ENCODE results near the gene ST7.

ST7 gene

DNA sequence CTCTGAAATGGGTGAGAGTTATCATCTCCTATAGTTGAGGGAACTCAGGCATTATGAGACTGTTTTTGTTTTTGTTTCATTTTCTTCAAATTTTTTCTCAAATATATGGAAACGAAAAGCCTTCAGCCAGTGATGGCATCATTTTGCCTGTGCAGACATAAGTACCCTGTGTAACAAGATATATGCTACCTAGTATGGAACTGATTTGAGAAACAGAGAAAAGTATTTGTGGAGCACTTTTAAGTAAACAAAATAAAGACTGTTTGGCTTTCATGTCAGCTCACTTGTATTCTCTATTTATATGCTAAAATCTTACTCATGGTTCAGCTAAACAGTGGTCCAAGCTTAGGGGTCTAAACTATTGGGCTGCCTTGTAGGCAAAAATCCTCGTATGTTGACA, 219.0 kb downstream of the ST7 start:
- TF ChIP-seq, protein P1, sequence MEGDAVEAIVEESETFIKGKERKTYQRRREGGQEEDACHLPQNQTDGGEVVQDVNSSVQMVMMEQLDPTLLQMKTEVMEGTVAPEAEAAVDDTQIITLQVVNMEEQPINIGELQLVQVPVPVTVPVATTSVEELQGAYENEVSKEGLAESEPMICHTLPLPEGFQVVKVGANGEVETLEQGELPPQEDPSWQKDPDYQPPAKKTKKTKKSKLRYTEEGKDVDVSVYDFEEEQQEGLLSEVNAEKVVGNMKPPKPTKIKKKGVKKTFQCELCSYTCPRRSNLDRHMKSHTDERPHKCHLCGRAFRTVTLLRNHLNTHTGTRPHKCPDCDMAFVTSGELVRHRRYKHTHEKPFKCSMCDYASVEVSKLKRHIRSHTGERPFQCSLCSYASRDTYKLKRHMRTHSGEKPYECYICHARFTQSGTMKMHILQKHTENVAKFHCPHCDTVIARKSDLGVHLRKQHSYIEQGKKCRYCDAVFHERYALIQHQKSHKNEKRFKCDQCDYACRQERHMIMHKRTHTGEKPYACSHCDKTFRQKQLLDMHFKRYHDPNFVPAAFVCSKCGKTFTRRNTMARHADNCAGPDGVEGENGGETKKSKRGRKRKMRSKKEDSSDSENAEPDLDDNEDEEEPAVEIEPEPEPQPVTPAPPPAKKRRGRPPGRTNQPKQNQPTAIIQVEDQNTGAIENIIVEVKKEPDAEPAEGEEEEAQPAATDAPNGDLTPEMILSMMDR (IDR thresholded peaks at IDR 0.05; ENCODE audit: low read depth, low read length, missing control alignments), result no peak
- H3K4me3 ChIP-seq (ENCODE audit: low read depth, low read length), result no peak overlapping the region
- in situ Hi-C loops (cut with HindIII; ENCODE audit: low sequenced_read_pairs), result no loop called here
- DNase-seq (ENCODE audit: low read depth), result no peak

DNA sequence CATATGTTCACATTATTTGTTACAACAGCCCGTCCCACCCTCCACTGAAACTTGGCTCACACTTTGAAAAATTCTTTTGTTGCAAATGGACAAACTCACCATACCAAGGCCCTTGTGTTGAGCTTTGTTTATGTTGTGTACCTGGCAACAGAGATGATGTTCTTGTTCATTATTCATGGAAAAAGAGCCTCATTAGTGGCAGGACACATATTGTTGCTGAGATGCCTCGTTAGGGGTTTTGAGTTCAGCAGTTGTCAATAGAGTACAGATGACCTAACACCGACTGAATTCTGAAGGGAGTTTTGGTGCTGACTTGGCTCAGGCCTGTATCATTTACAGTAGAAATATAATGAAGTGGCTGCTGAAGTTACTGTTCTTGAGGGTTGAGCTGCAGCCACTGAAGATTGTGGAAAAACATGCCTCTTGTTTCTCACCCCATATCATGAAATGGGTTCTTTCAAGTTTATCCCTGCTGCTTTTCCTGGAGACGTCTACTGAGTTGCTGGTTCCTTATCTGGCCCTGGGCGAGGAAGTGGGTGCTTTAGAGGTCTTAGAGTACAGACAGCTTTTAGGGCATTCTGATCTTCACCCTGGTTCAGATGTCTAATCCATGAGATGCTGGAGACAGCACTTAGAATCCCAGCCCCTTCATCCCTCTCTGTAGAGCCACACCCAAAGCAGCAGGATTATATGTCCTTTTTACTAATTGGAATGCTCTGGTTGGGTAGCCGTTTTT, 219.9 kb downstream of the ST7 start:
- DNase-seq (ENCODE audit: low read depth), result no peak
- TF ChIP-seq, protein P1 (IDR thresholded peaks at IDR 0.05; ENCODE audit: low read depth, low read length, missing control alignments), result no peak
- no peak overlapping the region for H3K4me3 ChIP-seq (ENCODE audit: low read depth, low read length)
- in situ Hi-C loops (cut with HindIII; ENCODE audit: low sequenced_read_pairs), result no loop called here

DNA sequence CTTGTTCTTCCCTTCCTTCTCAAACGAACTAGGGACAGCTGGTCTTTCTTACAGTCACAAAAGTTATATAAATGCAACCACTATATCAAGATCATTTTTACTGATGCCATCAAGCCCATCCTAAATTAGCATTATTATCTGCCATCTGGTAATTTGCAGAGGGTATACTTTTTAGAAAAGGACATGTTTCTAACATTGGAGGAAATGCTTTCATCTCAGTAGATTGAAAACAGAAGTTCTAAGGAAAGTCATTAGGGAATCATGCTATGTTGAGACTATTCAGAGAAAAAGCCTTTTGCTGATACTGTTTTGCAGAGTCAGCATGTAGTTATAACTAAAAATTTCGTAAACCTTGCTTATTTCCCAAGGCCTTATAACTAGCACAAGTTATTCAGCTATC, 222.9 kb downstream of the ST7 start:
- in situ Hi-C loops (cut with HindIII; ENCODE audit: low sequenced_read_pairs), result no loop called here
- no peak for DNase-seq (ENCODE audit: low read depth)
- no peak overlapping the region for H3K4me3 ChIP-seq (ENCODE audit: low read depth, low read length)
- TF ChIP-seq, protein P1 (IDR thresholded peaks at IDR 0.05; ENCODE audit: low read depth, low read length, missing control alignments), result no peak

DNA sequence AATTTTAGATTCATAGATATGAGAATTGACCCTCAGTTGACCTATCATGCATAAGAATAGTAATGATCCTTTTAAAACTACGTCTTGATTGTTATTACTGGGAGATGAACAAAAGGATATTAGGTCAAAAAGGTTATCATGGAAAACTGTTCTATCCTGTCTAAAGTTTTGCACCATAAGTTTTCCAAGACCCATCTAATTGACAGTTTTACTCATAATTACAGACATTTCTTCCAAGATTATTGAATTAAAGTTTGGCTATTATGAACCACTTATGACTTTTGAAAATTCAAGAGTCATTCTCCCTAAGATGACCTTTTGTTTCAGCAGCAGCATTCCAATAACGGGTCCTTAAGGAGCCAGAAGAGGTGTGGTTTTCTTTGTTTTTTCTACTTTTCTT, 225.3 kb downstream of the ST7 start:
- TF ChIP-seq, protein P1 (IDR thresholded peaks at IDR 0.05; ENCODE audit: low read depth, low read length, missing control alignments), result no peak
- in situ Hi-C loops (cut with HindIII; ENCODE audit: low sequenced_read_pairs), result no loop called here
- DNase-seq (ENCODE audit: low read depth), result no peak
- no peak overlapping the region for H3K4me3 ChIP-seq (ENCODE audit: low read depth, low read length)

DNA sequence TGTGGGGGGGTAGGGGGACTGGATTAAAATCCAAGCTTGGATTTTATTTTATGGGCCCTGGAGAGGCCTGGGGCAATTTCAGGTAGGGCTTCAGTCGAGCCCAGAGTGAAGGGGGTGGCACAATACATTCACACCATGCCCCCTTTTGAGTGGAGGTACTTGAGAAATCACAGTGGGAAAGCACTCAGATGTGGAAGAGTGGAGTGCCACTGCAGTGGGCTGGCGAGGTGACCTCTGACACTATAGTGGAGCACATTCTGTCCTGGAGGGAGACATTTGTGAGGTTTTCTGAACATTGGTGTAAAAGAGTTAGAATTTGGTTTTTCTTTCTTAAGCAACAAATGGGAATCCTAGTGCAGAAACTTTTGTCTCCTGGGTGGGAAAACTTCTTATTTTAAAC, 226.4 kb downstream of the ST7 start:
- DNase-seq (ENCODE audit: low read depth), result no peak
- H3K4me3 ChIP-seq (ENCODE audit: low read depth, low read length), result no peak overlapping the region
- in situ Hi-C loops (cut with HindIII; ENCODE audit: low sequenced_read_pairs), result no loop called here
- TF ChIP-seq, protein P1 (IDR thresholded peaks at IDR 0.05; ENCODE audit: low read depth, low read length, missing control alignments), result no peak

DNA sequence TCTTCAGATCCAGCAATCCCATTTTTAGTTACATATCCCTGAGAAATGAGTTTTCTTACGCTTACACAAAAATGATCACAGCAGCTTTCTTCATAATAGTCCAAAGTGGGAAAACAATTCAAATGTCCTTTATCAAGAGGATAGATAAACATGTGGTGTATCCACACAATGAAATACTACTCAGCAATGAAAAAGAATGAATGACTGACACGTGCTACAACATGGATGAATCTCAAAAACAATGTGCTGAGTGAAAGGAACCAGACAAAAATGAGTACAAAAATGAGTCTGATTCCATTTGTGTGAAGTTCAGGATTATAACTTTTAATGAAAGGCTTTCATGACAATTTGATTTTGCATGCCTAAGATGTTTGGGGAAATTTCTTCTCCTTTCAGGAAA, 230.4 kb downstream of the ST7 start:
- no peak overlapping the region for H3K4me3 ChIP-seq (ENCODE audit: low read depth, low read length)
- in situ Hi-C loops (cut with HindIII; ENCODE audit: low sequenced_read_pairs), result no loop called here
- TF ChIP-seq, protein P1 (IDR thresholded peaks at IDR 0.05; ENCODE audit: low read depth, low read length, missing control alignments), result no peak
- no peak for DNase-seq (ENCODE audit: low read depth)
